Left colon (tissue), 2 donors: Measurements from ENCODE around the gene HDAC1. TPM values are rescaled to one million over a fixed set of nuclear protein-coding genes. Genes with fewer than 3 reads are reported as not detected.

ENCODE experiments used
- total RNA-seq, 2 donors: library from RNA; stranded (reverse); fragmentation: NEBNext Ultra II Directional; extraction: Animal tissue kit (Norgen Biotek cat#: 25700); gene quantifications; one replicate each; pipeline ENCODE4 v1.2.1, GENCODE V29; 2021
- donor health status: DM: no; HTN: no; CAD: no.
- donor health status: DM: yes; HTN: yes; CAD: no.

Gene HDAC1
- total RNA-seq, 2 donors from 2014 or later, result 218 to 252 TPM

Other genes starting within 250 kb of the HDAC1 start
- gene TMEM39B, start 219.1 kb upstream of the HDAC1 start, total RNA-seq, result 10 to 100 TPM; 12.4 to 13.2 TPM
- 10 to 100 TPM; 55.6 to 58.9 TPM for gene KPNA6, start 184.0 kb upstream of the HDAC1 start, total RNA-seq
- gene TXLNA, start 112.4 kb upstream of the HDAC1 start, total RNA-seq, result 10 to 100 TPM; 34.5 to 37.6 TPM
- gene CCDC28B, start 91.5 kb upstream of the HDAC1 start, total RNA-seq, result 1 to 10 TPM; 1.3 to 2.3 TPM
- gene IQCC, start 86.4 kb upstream of the HDAC1 start, total RNA-seq, result 1 to 10 TPM; 1.3 to 1.8 TPM
- gene DCDC2B, start 83.0 kb upstream of the HDAC1 start, total RNA-seq, result not detected
- gene TMEM234, start 69.7 kb upstream of the HDAC1 start, total RNA-seq, result 10 to 100 TPM; 24.2 to 28.0 TPM
- 100 to 1,000 TPM; 115 to 128 TPM for gene EIF3I, start 69.7 kb upstream of the HDAC1 start, total RNA-seq
- 1 to 10 TPM; 2.8 to 3.3 TPM for gene FAM167B, start 44.9 kb upstream of the HDAC1 start, total RNA-seq
- 1 to 10 TPM; 2.0 to 4.2 TPM for gene LCK, start 40.8 kb upstream of the HDAC1 start, total RNA-seq
- gene MARCKSL1, start 44.1 kb downstream of the HDAC1 start, total RNA-seq, result 100 to 1,000 TPM; 135 to 144 TPM
- gene FAM229A, start 70.4 kb downstream of the HDAC1 start, total RNA-seq, result 1 to 10 TPM; 7.9 to 8.9 TPM
- 1 to 10 TPM; 1.2 to 1.9 TPM for gene TSSK3, start 70.5 kb downstream of the HDAC1 start, total RNA-seq
- gene BSDC1, start 102.4 kb downstream of the HDAC1 start, total RNA-seq, result 10 to 100 TPM; 73.0 to 87.9 TPM
- gene ZBTB8B, start 173.0 kb downstream of the HDAC1 start, total RNA-seq, result not detected
- 1 to 10 TPM; 6.0 to 6.7 TPM for gene ZBTB8A, start 247.3 kb downstream of the HDAC1 start, total RNA-seq